NB4 (cell line): Measurements from ENCODE around the gene LYPD5.
"Not testable (repeated sequence)": the region's sequence is repeated elsewhere in the genome, so short reads cannot be mapped to it uniquely, and the experiment has no call there.

Experiments
- DNase-seq: peaks from one replicate; pipeline ENCODE4 v3.0.0; 2010; ENCODE audit warnings: low read depth
- H3K4me3 ChIP-seq: one replicate; pipeline ENCODE4 v1.5.1; 2011; ENCODE audit warnings: mild to moderate bottlenecking, low read depth, low read length, moderate library complexity
- MYC ChIP-seq: IDR thresholded peaks from 2 replicates; pipeline ENCODE4 v1.6.1; 2011; ENCODE audit warnings: low read depth, low read length
- POLR2A ChIP-seq: IDR thresholded peaks from 2 replicates; pipeline ENCODE4 v1.6.1; 2011; ENCODE audit warnings: mild to moderate bottlenecking; ENCODE audit not compliant: insufficient read length; ENCODE audit errors: extremely low read depth
- TF ChIP-seq, protein P1 (sequence below): IDR thresholded peaks from 2 replicates; pipeline ENCODE4 v1.6.1; 2011; ENCODE audit warnings: low read depth, low read length
- TF ChIP-seq, protein P2 (sequence below): IDR thresholded peaks from one replicate; pipeline ENCODE4 v1.5.1; 2012; ENCODE audit warnings: low read depth, low read length

The LYPD5 gene

DNA sequence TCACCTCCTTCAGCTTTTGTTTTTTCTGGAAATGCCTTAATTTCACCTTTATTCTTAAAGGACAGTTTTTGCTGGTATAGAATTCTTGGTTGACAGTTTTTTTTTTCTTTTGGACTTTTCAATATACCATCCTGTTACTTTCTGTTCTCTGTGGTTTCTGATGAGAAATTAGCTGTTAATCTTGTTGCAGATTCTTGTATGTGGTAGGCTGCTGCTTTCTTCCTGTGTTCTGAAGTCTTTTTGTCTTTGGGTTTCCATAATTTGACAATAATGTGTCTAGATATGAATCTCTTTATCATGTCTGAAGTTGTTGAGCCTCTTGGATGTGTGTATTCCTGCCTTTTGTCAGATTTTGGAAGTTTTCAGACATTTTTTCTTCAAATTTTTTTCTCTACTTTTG is 36.9 kb upstream of the LYPD5 start:
- no peak overlapping the region for H3K4me3 ChIP-seq
- no peak for DNase-seq
- TF ChIP-seq, protein P1, sequence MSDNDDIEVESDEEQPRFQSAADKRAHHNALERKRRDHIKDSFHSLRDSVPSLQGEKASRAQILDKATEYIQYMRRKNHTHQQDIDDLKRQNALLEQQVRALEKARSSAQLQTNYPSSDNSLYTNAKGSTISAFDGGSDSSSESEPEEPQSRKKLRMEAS = no peak
- TF ChIP-seq, protein P2, sequence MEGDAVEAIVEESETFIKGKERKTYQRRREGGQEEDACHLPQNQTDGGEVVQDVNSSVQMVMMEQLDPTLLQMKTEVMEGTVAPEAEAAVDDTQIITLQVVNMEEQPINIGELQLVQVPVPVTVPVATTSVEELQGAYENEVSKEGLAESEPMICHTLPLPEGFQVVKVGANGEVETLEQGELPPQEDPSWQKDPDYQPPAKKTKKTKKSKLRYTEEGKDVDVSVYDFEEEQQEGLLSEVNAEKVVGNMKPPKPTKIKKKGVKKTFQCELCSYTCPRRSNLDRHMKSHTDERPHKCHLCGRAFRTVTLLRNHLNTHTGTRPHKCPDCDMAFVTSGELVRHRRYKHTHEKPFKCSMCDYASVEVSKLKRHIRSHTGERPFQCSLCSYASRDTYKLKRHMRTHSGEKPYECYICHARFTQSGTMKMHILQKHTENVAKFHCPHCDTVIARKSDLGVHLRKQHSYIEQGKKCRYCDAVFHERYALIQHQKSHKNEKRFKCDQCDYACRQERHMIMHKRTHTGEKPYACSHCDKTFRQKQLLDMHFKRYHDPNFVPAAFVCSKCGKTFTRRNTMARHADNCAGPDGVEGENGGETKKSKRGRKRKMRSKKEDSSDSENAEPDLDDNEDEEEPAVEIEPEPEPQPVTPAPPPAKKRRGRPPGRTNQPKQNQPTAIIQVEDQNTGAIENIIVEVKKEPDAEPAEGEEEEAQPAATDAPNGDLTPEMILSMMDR = no peak
- no peak for TF ChIP-seq MYC
- TF ChIP-seq POLR2A = no peak

DNA sequence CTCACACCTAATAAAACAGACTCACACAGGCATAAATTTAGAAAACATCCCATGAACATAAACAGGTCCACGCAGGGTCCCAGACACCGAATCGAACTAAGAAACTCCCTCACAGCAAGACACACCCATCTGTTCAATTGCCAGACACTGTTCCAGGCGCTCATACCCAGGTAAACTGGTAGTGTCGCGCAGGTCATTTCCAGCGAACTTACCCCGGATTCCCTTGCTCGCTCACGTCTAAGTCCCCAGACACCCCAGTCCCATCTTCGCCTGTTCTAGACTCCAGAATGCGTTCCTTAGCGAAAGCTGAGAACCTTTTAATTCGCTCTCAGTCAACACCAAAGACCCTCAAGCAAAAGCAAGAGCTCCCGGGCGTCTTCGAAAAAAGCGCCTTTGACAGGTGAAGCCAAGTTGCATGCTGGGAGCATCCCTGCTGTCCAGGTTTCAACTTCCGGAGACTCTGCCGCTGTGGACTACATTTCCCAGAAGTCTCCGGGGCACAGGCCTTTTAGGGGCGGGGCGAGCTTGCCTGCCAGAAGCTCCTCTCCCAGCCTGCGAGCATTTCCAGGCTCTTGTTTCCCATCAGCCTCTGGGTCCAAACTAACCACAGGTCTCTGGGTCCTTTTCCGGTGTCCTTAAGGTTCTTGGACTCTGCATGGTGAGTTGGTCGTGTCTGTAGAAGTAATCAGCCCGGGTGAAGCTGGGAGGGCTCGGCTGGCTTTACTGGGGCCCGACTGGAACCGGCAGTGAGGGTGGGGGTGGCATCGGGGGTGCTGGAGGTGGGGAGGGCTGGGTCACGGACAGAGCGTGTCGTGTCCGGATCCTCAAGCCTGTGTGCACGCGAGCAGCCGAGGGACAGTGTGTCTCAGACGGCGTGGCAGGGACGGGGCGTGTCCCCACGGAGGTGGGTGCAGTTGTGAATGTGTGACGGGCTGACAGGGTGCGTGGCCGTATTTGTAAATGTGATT is 24.8 kb upstream of the LYPD5 start, which contains the start of gene ZNF283:
TSS of gene ZNF283 (plus strand) at position 535 of the 968 bp plus-strand sequence. CDS start 6,184 bp downstream, outside the sequence.
- peak; percentile 82 for DNase-seq
- TF ChIP-seq POLR2A = peak; percentile 28
- TF ChIP-seq, protein P1 = peak; percentile 28; the same call in 1 of the 2 replicates
- no peak for TF ChIP-seq MYC
- H3K4me3 ChIP-seq = peak within 1 kb of the TSS; percentile 77

DNA sequence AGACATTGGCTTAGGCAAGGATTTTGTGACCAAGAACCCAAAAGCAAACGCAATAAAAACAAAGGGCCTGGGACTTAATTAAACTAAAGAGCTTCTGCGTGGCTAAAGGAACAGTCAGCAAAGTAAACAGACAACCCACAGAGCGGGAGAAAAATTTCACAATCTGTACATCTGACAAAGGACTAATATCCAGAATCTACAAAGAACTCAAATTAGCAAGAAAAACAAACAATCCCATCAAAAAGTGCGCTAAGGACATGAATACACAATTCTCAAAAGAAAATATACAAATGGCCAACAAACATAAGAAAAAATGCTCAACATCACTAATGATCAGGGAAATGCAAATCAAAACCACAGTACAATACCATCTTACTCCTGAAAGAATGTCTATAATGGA is 22.3 kb upstream of the LYPD5 start:
- not testable (repeated sequence) for H3K4me3 ChIP-seq, DNase-seq

DNA sequence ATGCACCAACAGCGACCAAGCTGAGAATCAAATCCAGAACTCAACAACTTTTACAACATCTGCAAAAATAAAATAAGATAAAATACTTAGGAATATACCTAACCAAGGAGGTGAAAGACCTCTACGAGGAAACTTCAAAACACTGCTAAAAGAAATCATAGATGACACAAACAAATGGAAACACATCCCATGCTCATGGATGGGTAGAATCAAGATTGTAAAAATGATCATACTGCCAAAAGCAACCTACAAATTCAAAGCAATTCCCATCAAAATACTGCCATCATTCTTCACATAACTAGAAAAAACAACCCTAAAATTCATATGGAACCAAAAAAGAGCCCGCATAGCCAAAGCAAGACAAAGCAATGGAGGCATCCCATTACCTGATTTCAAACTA is 21.6 kb upstream of the LYPD5 start:
- DNase-seq, H3K4me3 ChIP-seq: not testable (repeated sequence)

DNA sequence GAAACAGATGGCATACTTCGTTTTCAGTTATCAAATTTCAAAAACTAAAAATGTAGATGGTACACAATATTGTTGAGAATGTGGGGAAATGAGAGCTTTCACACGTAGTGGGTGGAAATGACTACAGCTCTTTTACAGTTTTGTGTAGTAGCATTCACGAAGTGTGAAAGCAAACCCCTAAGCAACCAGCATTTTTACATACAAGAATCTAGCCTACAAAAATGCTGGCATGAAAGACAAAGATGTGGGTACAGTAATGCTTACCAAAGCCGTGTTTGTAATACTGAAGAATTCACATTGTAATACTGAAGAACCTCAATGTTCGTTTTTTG is 18.6 kb upstream of the LYPD5 start:
- TF ChIP-seq MYC = no peak
- TF ChIP-seq POLR2A = no peak
- TF ChIP-seq, protein P1 = no peak
- TF ChIP-seq, protein P2 = no peak

DNA sequence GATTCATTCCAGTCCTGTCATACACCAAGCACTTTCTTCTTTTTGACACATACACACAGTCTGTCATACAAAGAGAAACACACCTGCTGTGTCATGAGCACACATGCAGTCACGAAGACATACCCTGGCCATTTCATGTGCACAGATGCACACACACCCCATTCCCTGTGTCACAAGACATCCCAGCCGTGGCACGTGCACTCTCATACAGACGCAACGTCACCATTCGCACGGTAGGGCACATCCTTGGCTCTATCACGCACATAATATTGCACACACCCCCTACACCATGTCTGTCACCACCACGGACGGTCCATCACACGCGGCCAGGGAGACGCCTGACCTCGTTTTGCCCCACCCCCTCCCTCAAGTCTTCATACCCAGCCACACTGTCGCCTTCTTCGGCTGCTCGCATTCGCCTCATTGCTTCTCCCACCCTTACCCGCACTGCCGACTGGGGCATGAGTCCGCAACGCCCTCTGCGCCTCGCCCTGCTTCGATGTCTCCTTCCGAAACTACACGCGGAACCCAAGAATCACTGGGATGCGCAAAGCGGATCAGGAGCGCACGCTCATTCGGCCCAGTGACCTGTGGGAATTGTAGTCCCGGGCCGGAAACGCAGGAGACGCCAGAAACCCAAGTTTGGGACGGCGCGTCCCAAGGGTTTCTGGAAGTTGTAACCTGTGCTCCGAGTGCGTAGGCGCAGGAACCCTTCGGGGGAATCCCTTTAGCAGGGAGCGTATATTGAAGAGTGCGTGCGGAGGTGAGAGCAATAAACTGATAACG is 18.0 kb upstream of the LYPD5 start:
- DNase-seq = no peak
- no peak for TF ChIP-seq POLR2A
- TF ChIP-seq, protein P1 = no peak
- TF ChIP-seq, protein P2 = no peak
- TF ChIP-seq MYC = no peak
- no peak overlapping the region for H3K4me3 ChIP-seq

More for the DNA sequence above, 18.6 kb upstream of the LYPD5 start:
- no peak for DNase-seq
- H3K4me3 ChIP-seq = no peak overlapping the region

DNA sequence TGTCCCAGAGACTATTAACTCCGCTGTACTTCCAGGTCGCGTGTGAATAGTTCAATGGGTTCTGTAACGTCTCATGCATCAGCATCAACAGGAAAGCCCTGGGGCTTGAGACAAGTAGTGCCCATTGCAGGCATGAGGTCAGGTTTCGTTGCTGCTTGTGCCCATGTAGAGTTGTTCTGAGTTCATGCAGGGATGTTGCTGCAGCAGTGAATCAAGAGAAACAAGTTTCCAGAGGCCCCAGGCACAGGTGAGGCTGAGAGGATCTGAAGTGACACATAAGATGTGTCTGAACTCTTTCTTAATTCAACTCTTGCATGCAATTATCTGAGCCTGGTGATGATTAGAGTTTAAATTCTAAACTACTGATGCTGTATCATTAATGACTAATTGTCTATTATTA is 16.3 kb upstream of the LYPD5 start:
- TF ChIP-seq, protein P1 = no peak
- no peak for TF ChIP-seq MYC
- TF ChIP-seq POLR2A = no peak
- TF ChIP-seq, protein P2 = no peak
- H3K4me3 ChIP-seq = no peak overlapping the region
- no peak for DNase-seq

DNA sequence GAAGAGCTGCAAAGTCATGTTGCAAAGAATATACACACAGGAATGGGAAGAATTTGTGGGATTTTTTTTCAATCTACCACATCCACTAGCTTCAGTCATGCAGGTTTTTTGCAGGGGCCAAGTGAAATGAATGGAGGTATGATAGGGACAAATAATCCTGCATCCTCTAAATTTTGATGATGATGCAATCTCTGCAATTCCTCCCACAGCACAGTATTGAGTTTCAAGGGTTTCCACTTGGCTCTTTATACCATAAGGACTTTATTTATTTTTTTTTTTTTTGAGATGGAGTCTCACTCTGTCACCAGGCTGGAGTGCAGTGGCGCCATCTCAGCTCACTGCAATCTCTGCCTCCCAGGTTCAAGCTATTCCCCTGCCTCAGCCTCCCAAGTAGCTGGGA is 15.2 kb upstream of the LYPD5 start:
- DNase-seq = not testable (repeated sequence)

More for the DNA sequence above, 15.2 kb upstream of the LYPD5 start:
- H3K4me3 ChIP-seq = not testable (repeated sequence)
